VCaP (cell line): ENCODE measurements around the gene RNF144A.

ENCODE experiments used
- H3K27ac ChIP-seq: fragments of 450-650 bp; 2 replicates; pipeline ENCODE4 v1.5.1; 2017
- CTCF ChIP-seq: fragments of 450-650 bp; conservative IDR thresholded peaks from 2 replicates; pipeline ENCODE4 v1.5.1; 2017; ENCODE audit warnings: mild to moderate bottlenecking, moderate library complexity

RNF144A gene

GRCh38 chr2:6977113-6977741 lies 60.0 kb downstream of the RNF144A start:
- H3K27ac ChIP-seq, result peak overlapping the region; percentile 82
- no peak for TF ChIP-seq CTCF

- no peak for TF ChIP-seq CTCF
- H3K27ac ChIP-seq, result peak overlapping the region; percentile 82
These were observed 60.6 kb downstream of the RNF144A start for GRCh38 chr2:6977786-6978185.

GRCh38 chr2:6978991-6979390 lies 61.8 kb downstream of the RNF144A start:
- TF ChIP-seq CTCF, result no peak
- peak overlapping the region; percentile 82 for H3K27ac ChIP-seq

GRCh38 chr2:6982449-6982848 lies 65.2 kb downstream of the RNF144A start:
- H3K27ac ChIP-seq, result peak overlapping the region; percentile 52
- no peak for TF ChIP-seq CTCF

- peak overlapping the region; percentile 52 for H3K27ac ChIP-seq
- no peak for TF ChIP-seq CTCF
These were observed 65.8 kb downstream of the RNF144A start for GRCh38 chr2:6982934-6983589.

GRCh38 chr2:6986301-6986911 lies 69.2 kb downstream of the RNF144A start:
- no peak overlapping the region; the same call in 1 of the 2 replicates for H3K27ac ChIP-seq
- no peak for TF ChIP-seq CTCF

GRCh38 chr2:6986912-6987361 lies 69.7 kb downstream of the RNF144A start:
- no peak for TF ChIP-seq CTCF
- peak overlapping the region; percentile 41 for H3K27ac ChIP-seq
